Body of pancreas (tissue), 4 donors: ENCODE data around the gene S100B. TPM values are rescaled to one million over a fixed set of nuclear protein-coding genes. Genes with fewer than 3 reads are reported as not detected.

Experiments
- ATAC-seq: fragments of 150-250 bp; one replicate; pipeline ENCODE4 v1.9.1; 2016
- DNase-seq, 4 donors: peaks; one replicate each; pipeline ENCODE4 v3.0.0-alpha.2; 2019
- H3K27ac ChIP-seq, 4 donors: fragments of 200-600 bp; sonication (generic); 1 replicate in 3 of 4; 2 replicates in 1 of 4; pipeline versions ENCODE4 v1.5.1 to v1.6.1; 2016 to 2019; ENCODE audit warnings: mild to moderate bottlenecking in 1 of 4, mixed read lengths in 1 of 4, moderate library complexity in 1 of 4
- H3K27me3 ChIP-seq, 2 donors: fragments of 200-600 bp; sonication (generic); one replicate each; pipeline ENCODE4 v1.6.0; 2016; ENCODE audit warnings: mild to moderate bottlenecking in 1 of 2
- H3K36me3 ChIP-seq, 2 donors: fragments of 200-600 bp; sonication (generic); replicated peaks in 1 of 2; 2 replicates each; pipeline ENCODE4 v1.5.1; 2016; ENCODE audit warnings: low read depth in 2 of 2; ENCODE audit not compliant: insufficient read depth in 1 of 2
- H3K4me1 ChIP-seq: fragments of 200-600 bp; sonication (generic); one replicate; pipeline ENCODE4 v1.6.0; 2016
- H3K4me3 ChIP-seq, 2 donors: fragments of 200-600 bp; sonication (generic); 1 replicate in 1 of 2; 2 replicates in 1 of 2; pipeline ENCODE4 v1.5.1; 2016 to 2019
- H3K9me3 ChIP-seq, 3 donors: fragments of 200-600 bp; sonication (generic); 1 replicate in 2 of 3; 2 replicates in 1 of 3; pipeline ENCODE4 v1.5.1; 2016
- POLR2A ChIP-seq, 3 donors: fragments of 450-650 bp; IDR thresholded peaks; one replicate each; pipeline ENCODE4 v1.6.1; 2016; ENCODE audit warnings: antibody characterized with exemption in 3 of 3, mild to moderate bottlenecking in 2 of 3
- WGBS, 2 donors: methylation state at CpG; one replicate each; pipeline ENCODE4 v1.1.5; 2017; 5-methylcytosine and 5-hydroxymethylcytosine counted together
- intact Hi-C: fragments of 100-400 bp; cut with DNase I; formaldehyde crosslinking; loops from one replicate; pipeline ENCODE4 v1.15.1; 2023
- total RNA-seq, 2 donors: library from RNA; depleted of rRNA; stranded (reverse); fragments of >200 nt; gene quantifications; one replicate each; pipeline ENCODE4 v1.1.0, GENCODE V29; 2016
- TF ChIP-seq, protein P1 (sequence below), 7 experiments: fragments of 450-650 bp in 4 of 7; fragments of 200-600 bp in 3 of 7; sonication (generic) in 3 of 7; IDR thresholded peaks; one replicate each; pipeline ENCODE4 v1.5.1; 2016 to 2019; ENCODE audit warnings: antibody characterized with exemption in 7 of 7

S100B gene
- total RNA-seq: 10 to 100 TPM in 1 of 2 donors, 1 to 10 TPM in 1; 2.6 to 33.9 TPM

DNA sequence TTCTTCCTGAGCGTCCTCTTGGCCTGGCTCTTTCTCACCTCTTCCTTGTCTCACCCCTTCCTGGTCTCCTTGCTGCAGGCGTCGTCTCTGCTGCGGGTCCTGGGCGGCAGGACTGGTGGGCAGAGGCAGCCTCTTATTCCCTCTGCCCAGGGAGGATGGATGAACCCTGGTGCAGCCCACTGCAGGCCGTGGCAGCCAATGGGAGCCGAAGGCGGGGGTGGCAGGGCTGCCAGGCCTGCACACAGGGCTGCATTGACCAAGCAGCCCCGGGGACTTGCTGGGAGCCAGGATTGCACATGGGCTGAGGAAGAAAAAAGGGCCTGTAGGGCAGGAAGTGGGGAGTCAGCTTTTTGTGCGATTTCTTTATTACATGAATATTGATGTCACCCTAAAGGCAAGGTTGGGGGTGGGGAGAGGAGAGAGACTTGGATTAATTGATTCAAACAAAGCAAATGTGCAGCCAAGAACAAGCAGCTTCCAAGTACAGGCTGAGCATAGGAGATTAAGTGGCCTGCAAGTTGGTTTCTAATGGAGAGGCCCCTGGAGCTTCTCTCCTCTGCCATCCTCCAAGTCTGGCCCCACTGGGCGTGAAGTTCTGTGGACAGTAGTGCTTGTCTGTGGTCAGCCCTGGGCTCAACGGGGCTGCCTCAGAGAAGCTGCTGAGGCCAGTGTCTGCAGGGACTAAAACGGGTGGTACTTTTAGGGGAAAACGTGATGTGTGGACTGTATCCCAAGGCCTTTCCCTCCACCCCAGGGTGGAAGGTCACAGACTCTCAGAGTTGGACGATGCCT is at the start of gene S100B:
S100B (minus strand) TSS at position 108 of the 792 bp plus-strand sequence. CDS start 2,667 bp downstream, outside the sequence.
- H3K4me1 ChIP-seq: peaks cover 4% of the 10 kb centered on the region
- H3K9me3 ChIP-seq: no peaks in the 10 kb centered on the region
- intact Hi-C loops: no loop called here
- H3K36me3 ChIP-seq: no peaks in the 10 kb centered on the region
- H3K27me3 ChIP-seq: no peaks in the 10 kb centered on the region
- no peak within 1 kb of the TSS for H3K4me3 ChIP-seq
- 65% methylated on average over 15 of the region's 15 CpGs for WGBS, 2 donors
- DNase-seq: peak in 1 of 4 donors; percentile 22
- TF ChIP-seq POLR2A (IDR thresholded peaks at IDR 0.05): no peak
- TF ChIP-seq, protein P1, sequence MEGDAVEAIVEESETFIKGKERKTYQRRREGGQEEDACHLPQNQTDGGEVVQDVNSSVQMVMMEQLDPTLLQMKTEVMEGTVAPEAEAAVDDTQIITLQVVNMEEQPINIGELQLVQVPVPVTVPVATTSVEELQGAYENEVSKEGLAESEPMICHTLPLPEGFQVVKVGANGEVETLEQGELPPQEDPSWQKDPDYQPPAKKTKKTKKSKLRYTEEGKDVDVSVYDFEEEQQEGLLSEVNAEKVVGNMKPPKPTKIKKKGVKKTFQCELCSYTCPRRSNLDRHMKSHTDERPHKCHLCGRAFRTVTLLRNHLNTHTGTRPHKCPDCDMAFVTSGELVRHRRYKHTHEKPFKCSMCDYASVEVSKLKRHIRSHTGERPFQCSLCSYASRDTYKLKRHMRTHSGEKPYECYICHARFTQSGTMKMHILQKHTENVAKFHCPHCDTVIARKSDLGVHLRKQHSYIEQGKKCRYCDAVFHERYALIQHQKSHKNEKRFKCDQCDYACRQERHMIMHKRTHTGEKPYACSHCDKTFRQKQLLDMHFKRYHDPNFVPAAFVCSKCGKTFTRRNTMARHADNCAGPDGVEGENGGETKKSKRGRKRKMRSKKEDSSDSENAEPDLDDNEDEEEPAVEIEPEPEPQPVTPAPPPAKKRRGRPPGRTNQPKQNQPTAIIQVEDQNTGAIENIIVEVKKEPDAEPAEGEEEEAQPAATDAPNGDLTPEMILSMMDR (IDR thresholded peaks at IDR 0.05): no peak
- peak within 1 kb of the TSS in 1 of 4 donors; percentile 45 for H3K27ac ChIP-seq
- ATAC-seq: peak; percentile 33

DNA sequence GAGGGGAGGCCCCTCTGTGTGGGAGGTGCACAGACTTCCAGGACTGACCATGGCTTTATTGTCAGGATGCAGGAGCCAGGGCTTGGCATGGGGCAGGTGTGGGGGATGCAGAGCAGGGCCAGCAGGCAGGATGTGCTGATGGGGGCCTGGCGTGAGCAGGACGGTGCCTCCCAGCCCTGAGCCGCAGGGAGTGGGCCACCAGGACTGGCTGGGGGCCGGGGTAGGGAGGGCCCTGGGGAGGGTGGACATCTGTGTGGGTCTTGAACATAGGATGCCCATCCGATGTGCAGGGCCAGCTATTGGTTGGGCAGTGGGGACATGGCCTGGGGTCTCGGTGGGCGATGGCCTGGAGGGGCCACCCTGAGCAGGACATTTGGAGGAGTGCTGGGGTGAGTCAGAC is 46.2 kb upstream of the S100B start:
- TF ChIP-seq POLR2A (IDR thresholded peaks at IDR 0.05): no peak
- TF ChIP-seq, protein P1 (IDR thresholded peaks at IDR 0.05): no peak
- no peak overlapping the region for H3K4me3 ChIP-seq
- peak overlapping the region in 2 of 4 donors; percentile 0 to 32 for H3K27ac ChIP-seq
- intact Hi-C loops: no loop called here
- no peaks in the 10 kb centered on the region for H3K27me3 ChIP-seq
- no peak for DNase-seq
- H3K4me1 ChIP-seq: no peaks in the 10 kb centered on the region
- H3K36me3 ChIP-seq: peaks cover 7 to 44% of the 10 kb centered on the region in 2 donors
- WGBS, 2 donors: 95 to 98% methylated on average over 5 to 7 of the region's 7 CpGs
- H3K9me3 ChIP-seq: no peaks in the 10 kb centered on the region
- ATAC-seq: no peak

DNA sequence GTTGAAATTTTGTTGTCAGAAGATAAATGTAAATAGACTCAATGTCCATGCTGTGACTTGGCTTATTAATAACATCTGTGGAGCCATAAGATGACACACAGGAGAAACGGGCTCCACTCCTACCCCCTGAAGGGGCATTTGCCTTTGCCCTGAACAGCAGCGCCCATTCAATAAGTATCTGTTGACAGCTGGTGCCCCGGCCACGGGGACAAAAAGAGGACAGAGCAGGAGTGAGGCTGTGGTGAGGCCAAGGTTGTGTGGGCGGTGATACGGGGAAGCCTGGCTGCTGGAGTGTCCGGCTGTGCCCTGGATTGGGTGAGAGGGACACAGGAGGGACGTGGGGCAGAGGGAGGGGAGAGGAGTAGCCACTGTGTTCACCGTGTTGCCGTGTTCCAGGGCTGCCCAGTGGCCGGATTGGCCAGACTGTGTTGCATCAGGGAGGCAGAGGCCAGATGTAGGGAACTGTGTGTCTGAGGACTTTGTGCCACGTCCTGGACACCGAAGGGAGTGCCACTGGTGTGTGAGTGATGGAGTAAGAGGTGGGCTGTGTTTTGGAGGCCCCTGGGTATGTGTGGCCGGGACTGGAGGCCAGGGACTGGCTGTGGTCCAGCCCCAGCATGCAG is 45.7 kb upstream of the S100B start:
- DNase-seq: peak in 2 of 4 donors; percentile 45 to 50
- peaks cover 7 to 47% of the 10 kb centered on the region in 2 donors for H3K36me3 ChIP-seq
- WGBS, 2 donors: 91 to 93% methylated on average over 13 to 14 of the region's 14 CpGs
- no peaks in the 10 kb centered on the region for H3K27me3 ChIP-seq
- H3K4me1 ChIP-seq: no peaks in the 10 kb centered on the region
- no peak overlapping the region for H3K4me3 ChIP-seq
- intact Hi-C loops: no loop called here
- peak; percentile 40 for ATAC-seq
- peak overlapping the region in 2 of 4 donors; percentile 0 to 32 for H3K27ac ChIP-seq
- TF ChIP-seq POLR2A (IDR thresholded peaks at IDR 0.05): peak in 1 of 3 donors; percentile 29
- TF ChIP-seq, protein P1 (IDR thresholded peaks at IDR 0.05): no peak
- H3K9me3 ChIP-seq: no peaks in the 10 kb centered on the region

GRCh38 chr21:46649356-46649755 is 44.5 kb upstream of the S100B start:
- Histone ChIP-seq H3K27me3 (no peaks in the 10 kb centered on the region), H3K36me3 (peaks cover 7 to 48% of the 10 kb centered on the region in 2 donors), H3K9me3 (no peaks in the 10 kb centered on the region), H3K4me1 (no peaks in the 10 kb centered on the region), H3K4me3 (no peak overlapping the region), H3K27ac (no peak overlapping the region)
- WGBS, 2 donors: 92 to 94% methylated on average over 14 to 19 of the region's 19 CpGs
- no peak for ATAC-seq
- intact Hi-C loops: no loop called here
- DNase-seq: no peak
- TF ChIP-seq POLR2A (IDR thresholded peaks at IDR 0.05): no peak
- TF ChIP-seq, protein P1 (IDR thresholded peaks at IDR 0.05): no peak
